Naive B cell (primary cell): ENCODE results near the gene ZNF148. TPM values are rescaled to one million over a fixed set of nuclear protein-coding genes. Genes with fewer than 3 reads are reported as not detected.
A peak's percentile ranks its signal among the peaks of the same experiment; 100 is the strongest.

Experiments used
- ATAC-seq, 2 donors: fragments of 150-1000 bp; cut with Tn5 transposase; 2 replicates each; pipeline ENCODE4 v1.10.0; 2021; ENCODE audit warnings: low read depth in 2 of 2, mild to moderate bottlenecking in 2 of 2, moderate library complexity in 2 of 2
- DNase-seq: peaks from one replicate; pipeline ENCODE4 v3.0.0; 2022
- H3K27ac Mint-ChIP-seq, 6 donors: one replicate each; pipeline ENCODE4 v1.8.0; 2020 to 2022; ENCODE audit warnings: mild to moderate bottlenecking in 6 of 6, mixed read lengths in 6 of 6, moderate library complexity in 5 of 6, inconsistent platforms in 2 of 6
- H3K27me3 Mint-ChIP-seq, 3 donors: one replicate each; pipeline ENCODE4 v1.8.0; 2021 to 2022; ENCODE audit warnings: mixed read lengths in 3 of 3, mild to moderate bottlenecking in 1 of 3
- H3K36me3 Mint-ChIP-seq, 2 donors: one replicate each; pipeline ENCODE4 v1.8.0; 2020 to 2022; ENCODE audit warnings: mixed read lengths in 2 of 2, inconsistent platforms in 1 of 2, mild to moderate bottlenecking in 1 of 2
- H3K4me1 Mint-ChIP-seq, 3 donors: one replicate each; pipeline ENCODE4 v1.8.0; 2020 to 2022; ENCODE audit warnings: mixed read lengths in 3 of 3, inconsistent platforms in 1 of 3, mild to moderate bottlenecking in 1 of 3, moderate library complexity in 1 of 3
- H3K4me3 Mint-ChIP-seq, 8 donors: one replicate each; pipeline ENCODE4 v1.8.0; 2020 to 2022; ENCODE audit warnings: mild to moderate bottlenecking in 8 of 8, mixed read lengths in 8 of 8, moderate library complexity in 8 of 8, inconsistent platforms in 2 of 8
- H3K9me3 Mint-ChIP-seq, 7 donors: one replicate each; pipeline ENCODE4 v1.8.0; 2020 to 2022; ENCODE audit warnings: mixed read lengths in 7 of 7, mild to moderate bottlenecking in 5 of 7, inconsistent platforms in 2 of 7, moderate library complexity in 1 of 7
- polyA plus RNA-seq, 6 donors: library from polyadenylated mRNA; unstranded; fragments of 300-500 nt; fragmentation: Illumina TruSeq; gene quantifications; one replicate each; pipeline ENCODE4 v1.2.3, GENCODE V29; 2021; ENCODE audit warnings: low read depth in 6 of 6

Gene ZNF148
- polyA plus RNA-seq, 6 donors from 2014 or later: 81.2 to 102 (median 96.2) TPM

- H3K27ac Mint-ChIP-seq: peak overlapping the region in 1 of 6 donors; percentile 32
- H3K36me3 Mint-ChIP-seq: peaks cover 20 to 26% of the 10 kb centered on the region in 2 donors
- no peak overlapping the region for H3K4me3 Mint-ChIP-seq
- ATAC-seq: no peak
- H3K9me3 Mint-ChIP-seq: no peaks in the 10 kb centered on the region
- no peaks in the 10 kb centered on the region for H3K27me3 Mint-ChIP-seq
- no peak for DNase-seq
- H3K4me1 Mint-ChIP-seq: peaks cover 21 to 53% (median 45%) of the 10 kb centered on the region in 3 donors
Measured at GRCh38 chr3:125289429-125289981, 85.6 kb downstream of the ZNF148 start.

DNA sequence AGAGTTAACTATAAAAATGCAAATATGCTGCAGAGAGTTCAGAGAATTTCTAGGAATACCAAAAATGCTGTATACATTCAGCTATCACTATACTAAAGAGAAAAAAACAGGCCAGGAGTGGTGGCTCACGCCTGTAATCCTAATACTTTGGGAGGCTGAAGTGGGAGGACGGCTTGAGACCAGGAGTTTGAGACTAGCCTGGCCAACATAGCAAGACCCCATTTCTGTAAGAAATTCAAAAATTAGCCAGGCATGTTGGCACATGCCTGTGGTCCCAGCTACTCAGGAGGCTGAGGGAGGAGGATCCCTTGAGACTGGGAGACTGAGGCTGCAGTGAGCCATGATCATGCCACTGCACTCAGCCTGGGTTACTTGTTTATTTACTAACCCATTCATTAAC lies 87.9 kb downstream of the ZNF148 start:
- Mint-ChIP-seq H3K27ac (no peak overlapping the region), H3K4me3 (no peak overlapping the region), H3K9me3 (no peaks in the 10 kb centered on the region), H3K4me1 (peaks cover 23 to 52% (median 35%) of the 10 kb centered on the region in 3 donors), H3K36me3 (peaks cover 12 to 36% of the 10 kb centered on the region in 2 donors), H3K27me3 (no peaks in the 10 kb centered on the region)
- DNase-seq (no peak), ATAC-seq (no peak)

- Mint-ChIP-seq H3K27me3 (no peaks in the 10 kb centered on the region), H3K4me1 (peaks cover 2 to 16% (median 14%) of the 10 kb centered on the region in 3 donors)
Measured at GRCh38 chr3:125281381-125281780, 93.7 kb downstream of the ZNF148 start.

GRCh38 chr3:125280668-125281361 lies 94.3 kb downstream of the ZNF148 start:
- Mint-ChIP-seq H3K27me3 (no peaks in the 10 kb centered on the region), H3K9me3 (no peaks in the 10 kb centered on the region), H3K4me1 (peaks cover 2 to 16% (median 14%) of the 10 kb centered on the region in 3 donors)

More at GRCh38 chr3:125281381-125281780, 93.7 kb downstream of the ZNF148 start:
- Mint-ChIP-seq H3K4me3 (no peak overlapping the region), H3K27ac (no peak overlapping the region), H3K36me3 (peaks cover 20 to 49% of the 10 kb centered on the region in 2 donors), H3K9me3 (no peaks in the 10 kb centered on the region)
- ATAC-seq (no peak), DNase-seq (no peak)

DNA sequence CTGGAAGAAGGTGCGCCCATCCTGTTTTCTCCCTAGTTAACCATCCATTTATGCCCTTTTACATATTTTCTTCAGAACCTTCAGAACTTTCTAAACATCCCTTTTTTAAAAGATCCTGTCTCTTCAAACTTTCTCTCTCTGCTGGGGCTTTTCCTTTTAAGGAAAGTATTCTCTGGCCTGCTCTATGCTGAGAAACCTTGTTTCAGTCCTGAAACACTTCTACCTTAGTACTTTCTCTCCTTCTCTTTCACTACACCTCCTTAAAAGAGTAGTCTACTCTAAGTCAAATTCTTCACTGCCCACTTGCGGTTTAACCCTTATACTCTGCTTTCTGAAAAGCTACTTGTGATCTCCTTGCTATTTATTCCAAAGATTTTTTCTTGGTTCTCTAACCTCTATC lies 97.0 kb downstream of the ZNF148 start:
- no peak for ATAC-seq
- Mint-ChIP-seq H3K36me3 (peaks cover 8 to 35% of the 10 kb centered on the region in 2 donors), H3K9me3 (no peaks in the 10 kb centered on the region), H3K4me3 (no peak overlapping the region), H3K4me1 (peaks cover 0 to 8% (median 5%) of the 10 kb centered on the region in 3 donors), H3K27me3 (no peaks in the 10 kb centered on the region), H3K27ac (peak overlapping the region in 2 of 6 donors; percentile 3 to 89)
- no peak for DNase-seq

More at GRCh38 chr3:125280668-125281361, 94.3 kb downstream of the ZNF148 start:
- no peak for DNase-seq
- H3K27ac Mint-ChIP-seq: peak overlapping the region in 3 of 6 donors; percentile 7 to 63 (median 62)
- peaks cover 15 to 49% of the 10 kb centered on the region in 2 donors for H3K36me3 Mint-ChIP-seq
- no peak for ATAC-seq
- no peak overlapping the region for H3K4me3 Mint-ChIP-seq

- ATAC-seq (no peak), DNase-seq (no peak)
- Mint-ChIP-seq H3K4me3 (peak overlapping the region in 1 of 8 donors; percentile 9), H3K4me1 (peaks cover 3 to 24% (median 7%) of the 10 kb centered on the region in 3 donors), H3K27ac (peak overlapping the region in 1 of 6 donors; percentile 57), H3K27me3 (no peaks in the 10 kb centered on the region), H3K9me3 (peaks cover 0 to 1% (median 0%) of the 10 kb centered on the region in 7 donors), H3K36me3 (peaks cover 0 to 16% of the 10 kb centered on the region in 2 donors)
Measured at GRCh38 chr3:125271127-125271526, 104.0 kb downstream of the ZNF148 start.

DNA sequence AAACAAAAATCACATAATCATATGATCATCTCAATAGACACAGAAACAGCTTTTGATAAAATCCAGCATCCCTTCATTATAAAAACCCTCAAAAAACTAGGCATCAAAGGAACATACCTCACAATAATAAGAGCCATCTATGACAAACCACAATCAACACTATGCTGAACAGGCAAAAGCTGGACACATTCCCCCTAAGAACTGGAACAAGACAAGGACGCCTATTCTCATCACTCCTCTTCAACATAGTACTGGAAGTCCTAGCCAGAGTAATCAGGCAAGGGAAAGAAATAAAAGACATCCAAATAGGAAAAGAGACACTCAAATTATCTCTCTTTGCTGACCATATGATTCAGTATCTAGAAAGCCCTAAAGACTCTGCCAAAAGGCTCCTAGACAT lies 107.7 kb downstream of the ZNF148 start:
- Mint-ChIP-seq H3K4me3 (no peak overlapping the region), H3K27ac (peak overlapping the region in 1 of 6 donors; percentile 49), H3K36me3 (peaks cover 0 to 16% of the 10 kb centered on the region in 2 donors), H3K9me3 (peaks cover 0 to 1% (median 0%) of the 10 kb centered on the region in 7 donors), H3K4me1 (peaks cover 7 to 26% (median 7%) of the 10 kb centered on the region in 3 donors), H3K27me3 (no peaks in the 10 kb centered on the region)
- DNase-seq (no peak), ATAC-seq (no peak)

- Mint-ChIP-seq H3K4me1 (peaks cover 7 to 26% (median 7%) of the 10 kb centered on the region in 3 donors), H3K9me3 (peaks cover 0 to 1% (median 0%) of the 10 kb centered on the region in 7 donors), H3K27ac (peak overlapping the region in 2 of 6 donors; percentile 8 to 39), H3K36me3 (peaks cover 0 to 16% of the 10 kb centered on the region in 2 donors), H3K27me3 (no peaks in the 10 kb centered on the region), H3K4me3 (no peak overlapping the region)
- DNase-seq (no peak), ATAC-seq (no peak)
Measured at GRCh38 chr3:125266971-125267370, 108.2 kb downstream of the ZNF148 start.

DNA sequence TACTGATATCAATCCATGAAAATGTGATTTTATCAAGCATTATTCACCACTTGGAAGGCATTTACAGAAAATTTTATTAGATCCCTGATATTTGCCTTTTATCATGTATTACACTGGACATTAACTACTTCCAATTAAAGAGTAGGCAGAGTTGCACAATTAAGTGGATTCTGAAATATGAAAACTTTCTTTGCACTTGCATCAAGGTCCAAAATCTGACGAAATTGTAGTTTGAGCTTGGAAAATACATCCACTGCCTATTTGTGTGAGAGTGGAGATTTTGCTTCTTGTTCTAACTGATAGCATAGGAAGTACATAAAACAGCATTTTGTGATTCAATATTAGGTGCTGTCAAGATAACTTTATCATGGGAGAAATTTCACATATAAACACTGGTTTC lies 113.0 kb downstream of the ZNF148 start:
- H3K36me3 Mint-ChIP-seq: peaks cover 8 to 14% of the 10 kb centered on the region in 2 donors
- no peak for DNase-seq
- H3K4me3 Mint-ChIP-seq: no peak overlapping the region
- peaks cover 5 to 29% (median 7%) of the 10 kb centered on the region in 3 donors for H3K4me1 Mint-ChIP-seq
- peaks cover 0 to 6% (median 3%) of the 10 kb centered on the region in 7 donors for H3K9me3 Mint-ChIP-seq
- H3K27ac Mint-ChIP-seq: peak overlapping the region in 1 of 6 donors; percentile 44
- ATAC-seq: no peak
- H3K27me3 Mint-ChIP-seq: no peaks in the 10 kb centered on the region

GRCh38 chr3:125261031-125261430 lies 114.1 kb downstream of the ZNF148 start:
- Mint-ChIP-seq H3K9me3 (peaks cover 0 to 12% (median 8%) of the 10 kb centered on the region in 7 donors), H3K27ac (peak overlapping the region in 1 of 6 donors; percentile 84), H3K4me3 (no peak overlapping the region), H3K36me3 (peaks cover 16 to 20% of the 10 kb centered on the region in 2 donors), H3K27me3 (no peaks in the 10 kb centered on the region), H3K4me1 (peaks cover 5 to 17% (median 7%) of the 10 kb centered on the region in 3 donors)
- ATAC-seq (no peak), DNase-seq (no peak)

- Mint-ChIP-seq H3K4me1 (peaks cover 5 to 14% (median 7%) of the 10 kb centered on the region in 3 donors), H3K27ac (no peak overlapping the region), H3K36me3 (peaks cover 16 to 20% of the 10 kb centered on the region in 2 donors), H3K9me3 (peaks cover 0 to 12% (median 8%) of the 10 kb centered on the region in 7 donors), H3K27me3 (no peaks in the 10 kb centered on the region), H3K4me3 (no peak overlapping the region)
- no peak for DNase-seq
- no peak for ATAC-seq
Measured at GRCh38 chr3:125260158-125260557, 115.0 kb downstream of the ZNF148 start.

DNA sequence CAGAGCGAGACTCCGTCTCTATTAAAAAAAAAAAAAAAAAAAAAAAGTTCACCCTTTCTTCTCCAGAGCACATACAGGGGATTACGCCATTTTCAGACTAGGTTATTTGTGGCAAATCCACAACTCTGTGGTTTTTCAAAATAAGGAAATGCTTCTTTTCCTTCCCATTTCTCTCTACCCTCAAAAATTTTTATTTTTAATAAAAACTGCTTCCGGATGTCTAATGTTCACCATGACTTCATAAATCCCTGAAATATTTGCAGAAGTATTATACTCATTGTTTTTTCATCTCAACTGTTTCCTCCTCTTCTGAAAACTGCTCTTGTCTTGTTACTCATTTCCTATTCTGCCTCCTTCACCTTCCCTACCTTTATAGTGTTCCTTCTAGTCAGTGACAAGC lies 117.6 kb downstream of the ZNF148 start:
- H3K4me1 Mint-ChIP-seq: peaks cover 3 to 12% (median 5%) of the 10 kb centered on the region in 3 donors
- DNase-seq: no peak
- H3K36me3 Mint-ChIP-seq: peaks cover 16% of the 10 kb centered on the region in 2 donors

GRCh38 chr3:125256675-125257074 lies 118.5 kb downstream of the ZNF148 start:
- H3K36me3 Mint-ChIP-seq: peaks cover 16% of the 10 kb centered on the region in 2 donors
- H3K4me1 Mint-ChIP-seq: peaks cover 3 to 12% (median 5%) of the 10 kb centered on the region in 3 donors
- ATAC-seq (no peak), DNase-seq (no peak)
- no peaks in the 10 kb centered on the region for H3K27me3 Mint-ChIP-seq
- H3K9me3 Mint-ChIP-seq: peaks cover 0 to 12% (median 8%) of the 10 kb centered on the region in 7 donors
- peak overlapping the region in 1 of 6 donors; percentile 21 for H3K27ac Mint-ChIP-seq
- H3K4me3 Mint-ChIP-seq: no peak overlapping the region

More for the DNA sequence above, 117.6 kb downstream of the ZNF148 start:
- no peak for ATAC-seq
- Mint-ChIP-seq H3K9me3 (peaks cover 0 to 12% (median 8%) of the 10 kb centered on the region in 7 donors), H3K27me3 (no peaks in the 10 kb centered on the region), H3K4me3 (no peak overlapping the region), H3K27ac (peak overlapping the region in 2 of 6 donors; percentile 4 to 33)
